Stimulated activated CD4-positive, alpha-beta T cell treated with anti-CD3 and anti-CD28 coated beads, Interleukin-1b, Interleukin-23, amount 100 ng/mL, for 48 hours (primary cell): ENCODE data around the gene RAB3A.
"Not testable (repeated sequence)": the region's sequence is repeated elsewhere in the genome, so short reads cannot be mapped to it uniquely, and the experiment has no call there.

ENCODE experiments used
- DNase-seq: peaks from one replicate; pipeline ENCODE4 v3.0.0-alpha.2; 2020

The RAB3A gene

DNA sequence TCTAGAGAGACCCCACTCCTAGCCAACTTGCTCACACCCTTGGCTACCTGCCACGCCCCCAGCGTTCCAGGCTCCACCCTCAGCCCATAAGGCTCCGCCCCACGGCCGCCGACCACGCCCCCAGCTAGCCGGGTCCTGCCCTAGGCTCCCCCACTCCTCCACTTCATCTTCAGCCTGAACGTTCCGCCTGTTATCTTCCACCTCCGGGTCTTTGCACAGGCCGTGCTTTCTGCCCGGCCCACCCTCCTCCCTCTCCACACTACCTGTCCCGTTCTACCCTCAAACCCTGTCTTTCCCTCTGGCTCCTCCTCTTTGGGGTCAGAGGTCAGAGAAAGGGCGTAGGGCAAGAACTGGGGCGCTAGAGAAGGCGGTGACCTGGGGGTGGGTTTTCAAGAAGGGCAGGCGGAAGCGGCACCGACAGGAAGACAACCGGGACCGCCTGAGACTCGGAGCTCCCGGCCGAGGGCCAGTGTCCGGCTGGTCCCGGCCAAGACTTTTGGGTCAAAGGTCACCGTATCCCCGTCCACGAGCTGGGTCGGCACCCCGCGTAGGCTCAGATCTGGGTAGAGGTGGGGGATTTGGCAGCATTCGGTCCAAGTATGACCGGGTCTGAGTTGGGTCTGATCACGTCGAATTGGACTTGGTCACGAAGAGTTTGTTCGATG lies 20.1 kb upstream of the RAB3A start:
- peak; percentile 43 for DNase-seq

- DNase-seq, result no peak
These were observed 18.2 kb upstream of the RAB3A start for GRCh38 chr19:18221815-18222725.

GRCh38 chr19:18220632-18221275 lies 16.9 kb upstream of the RAB3A start:
- DNase-seq, result no peak

DNA sequence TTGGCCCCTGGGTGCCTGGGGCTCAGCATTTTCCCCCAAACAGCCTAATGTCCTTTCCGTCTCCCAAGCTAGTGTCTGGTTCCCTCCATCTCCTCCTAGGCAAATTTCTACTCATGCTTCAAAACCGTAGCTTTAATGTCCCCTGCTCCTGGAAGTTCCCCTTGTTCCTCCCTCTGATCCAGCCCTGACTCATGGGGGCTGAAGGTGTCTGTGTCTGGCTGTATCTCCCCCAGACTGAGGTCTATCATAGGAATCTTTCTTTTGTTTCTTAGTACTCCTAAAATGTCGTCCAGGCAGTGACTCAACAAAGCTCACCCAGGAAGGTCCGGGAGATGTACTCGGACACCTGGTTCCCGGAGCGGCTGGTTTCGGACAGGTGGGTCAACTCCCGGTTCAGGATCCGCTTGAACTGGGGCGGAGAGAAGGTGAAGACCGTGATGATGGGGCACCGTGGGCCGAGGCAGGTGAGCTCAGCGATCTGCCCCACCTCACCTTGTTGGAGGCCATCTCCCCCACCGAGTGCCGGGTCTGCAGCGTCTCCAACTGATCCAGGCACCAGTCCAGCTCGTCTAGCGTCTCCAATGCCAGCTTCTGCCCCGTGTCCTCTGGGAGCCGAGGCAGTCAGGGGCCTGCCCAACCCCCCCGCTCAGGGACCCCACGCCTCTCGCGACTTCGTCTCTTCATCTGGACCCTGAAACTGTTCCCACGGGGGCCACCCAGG lies 16.2 kb upstream of the RAB3A start:
- DNase-seq, result no peak

GRCh38 chr19:18218600-18218999 lies 14.8 kb upstream of the RAB3A start:
- no peak for DNase-seq

DNA sequence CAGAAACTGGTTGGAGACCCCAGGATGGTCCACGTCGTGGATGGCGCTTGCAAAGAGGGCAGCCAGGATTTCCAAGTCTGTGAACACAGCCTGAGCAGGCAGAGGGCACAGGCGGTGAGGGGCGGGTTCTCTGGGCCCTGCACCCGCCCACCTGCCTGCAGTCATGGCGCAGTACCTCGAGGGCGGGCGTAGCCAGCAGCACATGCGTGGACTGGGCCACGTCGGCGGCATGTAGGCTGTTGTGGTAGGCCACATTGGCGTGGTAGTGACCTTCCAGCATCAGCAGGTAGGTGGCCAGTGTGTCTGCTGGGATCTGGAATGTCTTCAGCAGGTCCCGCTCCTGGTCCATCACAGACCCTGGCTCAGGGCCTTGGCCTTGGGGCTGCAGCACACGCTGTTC lies 14.3 kb upstream of the RAB3A start:
- DNase-seq, result no peak

GRCh38 chr19:18216789-18217188 lies 12.9 kb upstream of the RAB3A start:
- DNase-seq, result no peak

- no peak for DNase-seq
These were observed 11.1 kb upstream of the RAB3A start for GRCh38 chr19:18214779-18215433.

DNA sequence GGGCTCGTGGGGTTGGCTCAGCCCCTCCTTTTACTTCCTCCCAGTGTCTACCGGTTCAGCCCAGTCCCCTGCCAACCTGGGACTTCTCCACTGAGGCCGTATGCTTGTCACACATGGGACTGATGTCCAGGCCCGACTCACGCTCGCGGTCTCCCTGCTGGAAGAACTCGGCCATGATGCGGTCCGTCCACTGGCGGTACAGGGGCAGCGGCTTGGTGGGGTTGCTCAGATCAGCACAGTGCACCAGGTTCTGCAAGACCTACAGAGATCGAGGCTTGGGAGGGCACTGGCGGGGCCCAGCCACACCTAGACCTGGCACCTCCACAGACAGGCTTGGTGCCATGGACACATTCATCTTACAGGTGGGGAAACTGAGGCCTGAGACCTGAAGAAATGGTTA lies 7.8 kb upstream of the RAB3A start:
- no peak for DNase-seq

- DNase-seq, result not testable (repeated sequence)
These were observed 6.1 kb upstream of the RAB3A start for GRCh38 chr19:18209912-18210311.

GRCh38 chr19:18208098-18208951 lies 4.5 kb upstream of the RAB3A start:
- peak; percentile 41 for DNase-seq

GRCh38 chr19:18206018-18206417 lies 2.2 kb upstream of the RAB3A start:
- no peak for DNase-seq

DNA sequence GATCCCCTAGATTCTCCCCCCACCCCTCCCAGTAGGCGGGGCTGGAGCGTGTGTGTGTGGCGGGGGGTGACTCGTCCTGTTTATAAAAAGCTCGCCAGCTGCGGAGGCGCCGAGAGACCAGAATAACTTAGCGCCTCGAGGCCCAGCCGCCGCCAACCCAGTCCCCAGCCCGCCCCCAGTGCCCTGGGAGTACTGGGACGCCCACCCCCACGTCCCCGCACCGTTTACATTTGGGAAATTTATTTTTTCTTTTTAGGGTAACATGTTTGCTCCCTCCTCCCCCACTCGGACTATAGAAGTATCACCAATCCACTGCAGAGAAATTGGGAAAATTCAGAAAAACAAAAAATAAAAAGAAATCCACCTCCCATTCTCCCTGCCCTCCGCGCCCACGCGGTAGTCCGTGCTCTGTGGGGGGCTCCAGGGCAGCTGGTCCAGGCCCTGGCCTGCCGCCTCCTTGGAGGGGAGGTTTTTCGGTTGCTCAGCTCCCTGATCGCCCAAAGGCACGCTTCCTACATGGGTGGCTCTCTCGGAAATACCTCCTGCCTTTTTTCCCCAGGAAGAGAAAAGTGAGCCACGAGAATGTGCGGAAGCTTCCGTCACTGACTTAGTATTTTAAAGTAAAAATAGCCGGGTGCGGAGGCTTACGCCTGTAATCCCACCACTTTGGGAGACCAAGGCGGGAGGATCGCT lies 1.5 kb upstream of the RAB3A start:
- DNase-seq, result peak; percentile 66

GRCh38 chr19:18204394-18205199 lies 755 bp upstream of the RAB3A start:
- DNase-seq, result no peak

- no peak for DNase-seq
These were observed 407 bp downstream of the RAB3A start for GRCh38 chr19:18203408-18203862.

GRCh38 chr19:18202778-18203407 lies 949 bp downstream of the RAB3A start:
- DNase-seq, result peak; percentile 16

DNA sequence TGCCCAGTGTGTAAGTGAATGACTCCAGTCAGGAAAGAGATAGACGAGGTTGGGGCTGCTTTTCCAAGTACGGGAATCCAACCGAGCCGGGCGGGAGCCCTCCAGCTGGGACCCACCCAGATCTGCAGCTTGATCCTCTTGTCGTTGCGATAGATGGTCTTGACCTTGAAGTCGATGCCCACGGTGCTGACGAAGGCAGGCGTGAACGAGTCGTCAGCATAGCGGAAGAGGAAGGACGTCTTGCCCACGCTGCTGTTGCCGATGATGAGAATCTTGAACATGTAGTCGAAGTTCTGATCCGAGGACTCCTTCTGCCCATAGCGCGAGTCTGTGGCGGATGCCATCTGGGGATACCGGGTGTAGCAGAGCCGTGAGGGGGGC lies 1.5 kb downstream of the RAB3A start:
- DNase-seq, result no peak

DNA sequence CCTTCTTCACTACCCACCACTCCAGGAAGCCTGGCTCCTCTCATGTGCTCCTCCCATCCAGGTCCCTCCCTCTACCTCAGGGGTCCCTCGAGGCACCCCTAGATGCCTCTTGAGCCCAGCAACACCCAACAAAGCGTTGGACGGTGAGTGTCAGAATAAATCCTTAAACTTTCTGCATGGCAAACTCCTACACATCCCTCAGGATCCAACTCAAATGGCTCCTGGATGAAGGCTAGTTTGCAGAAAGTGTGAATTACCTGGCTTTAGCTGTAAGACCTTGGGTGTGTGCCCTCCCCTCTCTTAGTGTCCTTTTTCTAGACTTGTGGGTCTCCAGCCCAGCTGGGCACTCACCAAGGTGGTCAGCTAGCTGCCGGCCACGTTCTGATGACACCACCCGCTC lies 5.5 kb downstream of the RAB3A start:
- no peak for DNase-seq

DNA sequence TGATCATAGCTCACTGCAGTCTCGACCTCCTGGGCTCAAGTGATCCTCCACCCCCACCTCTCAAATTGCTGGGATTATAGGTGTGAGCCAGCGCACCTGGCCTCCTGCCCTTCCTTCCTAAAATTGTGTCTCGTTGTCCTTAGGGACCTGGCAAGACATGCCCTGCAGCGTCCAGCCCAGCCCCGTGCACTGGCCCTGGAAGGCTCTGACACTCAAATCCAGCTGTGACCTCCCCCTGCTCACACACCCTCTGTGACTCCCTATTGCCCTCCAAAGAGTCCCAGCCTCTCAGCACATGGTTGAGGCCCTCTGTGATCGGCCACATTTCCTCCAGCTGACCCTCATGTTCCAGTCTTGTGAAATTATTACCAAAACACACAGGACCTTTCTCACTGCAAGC lies 5.9 kb downstream of the RAB3A start:
- DNase-seq, result no peak

- no peak for DNase-seq
These were observed 6.5 kb downstream of the RAB3A start for GRCh38 chr19:18197306-18197705.
